ENCODE measurements around the gene JARID2. TPM values are rescaled to one million over a fixed set of nuclear protein-coding genes. Genes with fewer than 3 reads are reported as not detected.

The JARID2 gene
- total RNA-seq, 1 experiment from 2014 or later = 6.0 TPM

DNA sequence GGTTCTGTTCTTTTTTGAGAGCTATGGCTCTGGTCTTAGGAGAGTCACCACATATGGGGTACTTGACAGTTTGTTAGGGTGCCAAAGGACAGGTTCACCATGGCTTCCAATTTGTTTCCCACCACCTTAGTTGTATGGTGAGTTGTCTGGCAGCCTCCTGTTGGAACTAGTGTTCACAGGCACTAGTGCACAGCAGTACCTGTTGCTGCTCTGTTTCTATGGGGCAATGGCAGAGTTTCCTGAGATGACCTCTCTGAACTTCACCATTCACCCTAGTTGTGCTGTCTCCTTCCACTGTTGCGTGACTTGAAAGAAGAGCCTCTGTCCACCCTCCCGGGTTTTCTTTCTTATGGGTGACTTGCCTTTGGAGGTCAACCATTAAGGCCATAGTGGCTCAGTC, 129.1 kb downstream of the JARID2 start:
- no peak for TF ChIP-seq TCF7L2 (IDR thresholded peaks at IDR 0.05; ENCODE audit: low read depth, low read length)
- no peak for TF ChIP-seq POLR2AphosphoS5 (IDR thresholded peaks at IDR 0.05; ENCODE audit: low read depth, low read length)
- TF ChIP-seq CTCF (IDR thresholded peaks at IDR 0.05) = no peak
- no peak for TF ChIP-seq SIN3A (IDR thresholded peaks at IDR 0.05; ENCODE audit: borderline replicate concordance, insufficient read depth, low read depth, low read length)
- TF ChIP-seq, protein P1, sequence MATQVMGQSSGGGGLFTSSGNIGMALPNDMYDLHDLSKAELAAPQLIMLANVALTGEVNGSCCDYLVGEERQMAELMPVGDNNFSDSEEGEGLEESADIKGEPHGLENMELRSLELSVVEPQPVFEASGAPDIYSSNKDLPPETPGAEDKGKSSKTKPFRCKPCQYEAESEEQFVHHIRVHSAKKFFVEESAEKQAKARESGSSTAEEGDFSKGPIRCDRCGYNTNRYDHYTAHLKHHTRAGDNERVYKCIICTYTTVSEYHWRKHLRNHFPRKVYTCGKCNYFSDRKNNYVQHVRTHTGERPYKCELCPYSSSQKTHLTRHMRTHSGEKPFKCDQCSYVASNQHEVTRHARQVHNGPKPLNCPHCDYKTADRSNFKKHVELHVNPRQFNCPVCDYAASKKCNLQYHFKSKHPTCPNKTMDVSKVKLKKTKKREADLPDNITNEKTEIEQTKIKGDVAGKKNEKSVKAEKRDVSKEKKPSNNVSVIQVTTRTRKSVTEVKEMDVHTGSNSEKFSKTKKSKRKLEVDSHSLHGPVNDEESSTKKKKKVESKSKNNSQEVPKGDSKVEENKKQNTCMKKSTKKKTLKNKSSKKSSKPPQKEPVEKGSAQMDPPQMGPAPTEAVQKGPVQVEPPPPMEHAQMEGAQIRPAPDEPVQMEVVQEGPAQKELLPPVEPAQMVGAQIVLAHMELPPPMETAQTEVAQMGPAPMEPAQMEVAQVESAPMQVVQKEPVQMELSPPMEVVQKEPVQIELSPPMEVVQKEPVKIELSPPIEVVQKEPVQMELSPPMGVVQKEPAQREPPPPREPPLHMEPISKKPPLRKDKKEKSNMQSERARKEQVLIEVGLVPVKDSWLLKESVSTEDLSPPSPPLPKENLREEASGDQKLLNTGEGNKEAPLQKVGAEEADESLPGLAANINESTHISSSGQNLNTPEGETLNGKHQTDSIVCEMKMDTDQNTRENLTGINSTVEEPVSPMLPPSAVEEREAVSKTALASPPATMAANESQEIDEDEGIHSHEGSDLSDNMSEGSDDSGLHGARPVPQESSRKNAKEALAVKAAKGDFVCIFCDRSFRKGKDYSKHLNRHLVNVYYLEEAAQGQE (IDR thresholded peaks at IDR 0.05; ENCODE audit: insufficient read depth in 1 of 2, low read depth in 2 of 2, low read length in 1 of 2) = no peak
- POLR2A ChIA-PET = interaction anchor here (0.6 kb wide), 1 partner anchor 30 kb away, joined by 6 read pairs; no protein-coding TSS in a partner anchor
- no TSS peak for BruUV-seq (replicated peaks)
- CTCF ChIA-PET = no interaction called here
- H3K9me3 ChIP-seq (ENCODE audit: control insufficient read depth, insufficient read depth, low read depth, low read length) = no peaks in the 10 kb centered on the region
- H3K27me3 ChIP-seq (ENCODE audit: control insufficient read depth, insufficient read depth, low read length) = no peaks in the 10 kb centered on the region
- H3K4me3 ChIP-seq (ENCODE audit: low read depth in 2 of 2, low read length in 2 of 2) = no peak overlapping the region
- no peaks in the 10 kb centered on the region for H3K4me1 ChIP-seq (ENCODE audit: control insufficient read depth, insufficient read depth, low read length)
- no peak overlapping the region for H3K27ac ChIP-seq (ENCODE audit: low read length)
- DNase-seq (ENCODE audit: low read depth, low spot score) (no peak), ATAC-seq (no peak)
- in situ Hi-C loops (cut with HindIII; ENCODE audit: low pct_unique_long_range_greater_than_20kb, low sequenced_read_pairs) (no loop called here), intact Hi-C loops (cut with micrococcal nuclease; ENCODE audit: unreplicated experiment) (no loop called here)
- no peaks in the 10 kb centered on the region for H3K36me3 ChIP-seq (ENCODE audit: control insufficient read depth, insufficient read depth, low read length)

- no peak for TF ChIP-seq TCF7L2 (IDR thresholded peaks at IDR 0.05; ENCODE audit: low read depth, low read length)
- no peak for TF ChIP-seq POLR2AphosphoS5 (IDR thresholded peaks at IDR 0.05; ENCODE audit: low read depth, low read length)
- no peak for TF ChIP-seq SIN3A (IDR thresholded peaks at IDR 0.05; ENCODE audit: borderline replicate concordance, insufficient read depth, low read depth, low read length)
- TF ChIP-seq CTCF (IDR thresholded peaks at IDR 0.05) = no peak
- TF ChIP-seq, protein P1 (IDR thresholded peaks at IDR 0.05; ENCODE audit: insufficient read depth in 1 of 2, low read depth in 2 of 2, low read length in 1 of 2) = no peak
- Histone ChIP-seq H3K9me3 (ENCODE audit: control insufficient read depth, insufficient read depth, low read depth, low read length) (no peaks in the 10 kb centered on the region), H3K27me3 (ENCODE audit: control insufficient read depth, insufficient read depth, low read length) (no peaks in the 10 kb centered on the region), H3K4me1 (ENCODE audit: control insufficient read depth, insufficient read depth, low read length) (no peaks in the 10 kb centered on the region), H3K36me3 (ENCODE audit: control insufficient read depth, insufficient read depth, low read length) (no peaks in the 10 kb centered on the region), H3K27ac (ENCODE audit: low read length) (no peak overlapping the region), H3K4me3 (ENCODE audit: low read depth in 2 of 2, low read length in 2 of 2) (no peak overlapping the region)
- CTCF ChIA-PET = no interaction called here
- DNase-seq (ENCODE audit: low read depth, low spot score) (no peak), ATAC-seq (no peak)
- POLR2A ChIA-PET = no interaction called here
- in situ Hi-C loops (cut with HindIII; ENCODE audit: low pct_unique_long_range_greater_than_20kb, low sequenced_read_pairs) (no loop called here), intact Hi-C loops (cut with micrococcal nuclease; ENCODE audit: unreplicated experiment) (no loop called here)
- BruUV-seq (replicated peaks) = no TSS peak
Measured at GRCh38 chr6:15375638-15376290, 129.9 kb downstream of the JARID2 start.
